ENCODE results near the gene DENND1B. TPM values are rescaled to one million over a fixed set of nuclear protein-coding genes. Genes with fewer than 3 reads are reported as not detected.
"Not testable (repeated sequence)": the region's sequence is repeated elsewhere in the genome, so short reads cannot be mapped to it uniquely, and the experiment has no call there.

The DENND1B gene
- polyA plus RNA-seq, 1 donor = 4.7 TPM

- no peak for DNase-seq (ENCODE audit: low read depth)
Measured at GRCh38 chr1:197743578-197743977, 31.7 kb downstream of the DENND1B start.

DNA sequence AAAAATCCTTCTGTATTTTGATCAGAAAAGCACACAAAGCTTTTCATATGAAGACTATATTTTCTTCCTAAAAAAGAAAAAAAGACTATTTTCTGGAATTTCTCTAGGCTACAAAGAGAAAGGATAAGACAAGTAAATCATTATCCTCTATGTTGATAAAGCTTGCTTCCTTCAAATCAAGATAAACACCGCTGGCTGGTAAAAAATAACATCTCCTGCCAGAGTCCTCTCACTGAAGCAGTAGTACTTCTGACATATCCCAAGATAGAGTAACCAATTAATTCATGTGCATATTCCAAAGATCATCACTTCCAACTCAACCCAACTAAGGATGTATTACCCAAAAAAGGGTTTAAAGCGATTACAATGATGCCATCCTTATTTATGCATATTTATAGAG, 34.3 kb downstream of the DENND1B start:
- no peak for DNase-seq (ENCODE audit: low read depth)

DNA sequence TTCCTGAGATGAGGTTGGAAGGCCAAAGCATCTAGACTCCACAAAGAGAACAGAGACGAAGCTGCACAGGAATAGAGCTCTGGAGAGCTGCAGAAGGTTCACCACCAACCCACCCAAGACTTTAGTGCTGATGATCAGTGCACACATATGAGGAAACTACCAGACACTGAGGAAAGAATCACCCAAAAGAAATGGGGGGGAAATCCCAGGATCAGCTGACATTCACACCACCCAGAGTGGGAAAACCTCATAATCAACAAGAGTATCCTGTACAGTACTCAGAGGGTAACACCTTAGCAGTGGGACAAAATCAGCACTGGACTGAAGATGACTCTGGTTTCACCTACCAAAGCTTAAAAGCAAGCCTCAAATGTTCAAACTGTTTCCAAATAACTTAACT, 36.4 kb downstream of the DENND1B start:
- no peak for DNase-seq (ENCODE audit: low read depth)

DNA sequence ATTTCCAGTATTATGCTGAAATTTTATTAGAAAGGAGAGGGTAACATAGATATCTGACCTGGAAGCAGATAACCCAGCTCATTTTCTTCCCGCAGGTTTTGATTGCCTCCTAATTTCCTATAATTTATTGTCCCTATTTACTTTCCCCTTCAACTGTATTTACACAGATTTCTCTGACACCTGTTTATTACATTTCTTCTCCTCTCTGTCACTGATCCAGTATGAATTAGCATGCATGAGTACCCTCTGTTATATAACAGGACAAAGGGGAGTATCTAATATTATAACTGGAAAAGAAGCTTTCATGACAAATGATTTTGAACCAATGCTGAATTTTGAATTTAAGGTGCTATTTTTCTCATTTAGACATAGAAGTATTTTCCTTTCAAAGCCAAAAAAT, 37.4 kb downstream of the DENND1B start:
- no peak for DNase-seq (ENCODE audit: low read depth)

- no peak for DNase-seq (ENCODE audit: low read depth)
Measured at GRCh38 chr1:197736685-197737084, 38.6 kb downstream of the DENND1B start.

DNA sequence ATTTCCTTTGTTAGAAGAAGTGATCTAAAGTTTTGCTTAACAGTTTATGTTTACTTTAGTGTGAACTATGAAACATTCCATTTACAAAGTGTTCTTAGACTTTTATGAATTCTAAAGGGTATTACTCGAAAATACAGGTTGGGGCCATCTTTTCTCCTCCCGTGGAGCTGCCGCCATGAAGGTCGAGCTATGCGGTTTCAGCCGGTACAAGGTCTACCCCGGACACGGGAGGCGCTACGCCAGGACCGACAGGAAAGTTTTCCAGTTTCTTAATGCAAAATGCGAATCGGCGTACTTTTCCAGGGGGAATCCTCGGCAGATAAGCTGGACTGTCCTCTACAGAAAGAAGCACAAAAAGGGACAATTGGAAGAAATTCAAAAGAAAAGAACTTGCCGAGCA, 39.8 kb downstream of the DENND1B start:
- DNase-seq (ENCODE audit: low read depth) = no peak

DNA sequence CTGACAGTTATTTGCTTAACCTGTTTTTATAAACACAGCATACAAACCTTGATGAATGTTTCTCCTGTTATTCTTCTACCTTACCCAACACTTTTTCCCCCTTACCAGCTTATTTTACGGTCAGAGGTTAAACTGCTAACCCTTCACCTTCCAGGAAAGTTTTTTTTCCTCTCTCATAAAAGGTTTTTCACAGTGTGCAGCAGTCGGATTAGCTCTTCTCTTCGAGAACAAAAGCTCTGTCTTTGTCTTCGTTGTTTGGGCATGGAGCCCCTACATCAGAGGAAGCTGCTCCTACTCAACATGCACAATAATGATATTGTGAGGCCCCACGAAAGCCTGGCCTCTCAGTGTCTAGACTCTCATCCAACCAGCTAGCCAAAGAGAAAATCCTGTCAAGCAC, 42.0 kb downstream of the DENND1B start:
- DNase-seq (ENCODE audit: low read depth) = no peak

- DNase-seq (ENCODE audit: low read depth) = no peak
Measured at GRCh38 chr1:197732187-197732586, 43.1 kb downstream of the DENND1B start.

- no peak for DNase-seq (ENCODE audit: low read depth)
Measured at GRCh38 chr1:197731449-197731848, 43.8 kb downstream of the DENND1B start.

DNA sequence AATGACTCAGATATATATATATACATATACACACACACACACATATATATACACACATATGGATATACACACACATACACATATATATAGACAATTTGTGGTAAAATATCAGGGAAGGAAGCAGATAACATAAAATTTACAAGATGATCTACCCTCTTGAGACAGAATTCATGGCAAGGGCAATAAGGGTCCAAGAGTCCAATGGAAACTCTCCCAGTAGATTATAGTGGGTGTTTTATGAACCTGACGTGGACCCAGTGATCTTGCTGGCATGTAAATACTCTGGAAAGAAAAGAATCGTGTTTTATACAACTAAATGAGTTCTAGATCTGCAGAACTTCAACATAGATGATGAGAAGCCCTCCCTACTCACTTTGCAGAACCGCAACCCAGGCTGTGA, 49.3 kb downstream of the DENND1B start:
- no peak for DNase-seq (ENCODE audit: low read depth)

GRCh38 chr1:197725044-197725443, 50.2 kb downstream of the DENND1B start:
- no peak for DNase-seq (ENCODE audit: low read depth)

DNA sequence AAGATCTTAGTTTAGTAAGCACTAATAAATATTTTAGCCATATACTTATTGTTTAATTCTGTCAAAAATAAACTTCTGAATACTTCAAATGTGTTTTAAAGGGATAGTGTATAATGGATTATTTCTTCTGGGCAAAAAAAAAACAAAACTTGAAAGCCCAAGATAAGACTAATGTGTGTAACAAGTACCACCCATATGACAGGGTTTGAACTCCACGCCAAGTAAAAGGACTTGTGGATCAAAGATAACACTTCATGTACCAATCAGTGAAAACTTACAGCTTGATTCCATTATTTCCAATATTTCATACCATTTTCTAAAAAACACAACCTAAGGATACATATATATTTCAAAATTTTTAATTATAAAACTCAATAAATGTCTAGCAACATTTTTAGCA, 59.5 kb downstream of the DENND1B start:
- DNase-seq (ENCODE audit: low read depth) = no peak

DNA sequence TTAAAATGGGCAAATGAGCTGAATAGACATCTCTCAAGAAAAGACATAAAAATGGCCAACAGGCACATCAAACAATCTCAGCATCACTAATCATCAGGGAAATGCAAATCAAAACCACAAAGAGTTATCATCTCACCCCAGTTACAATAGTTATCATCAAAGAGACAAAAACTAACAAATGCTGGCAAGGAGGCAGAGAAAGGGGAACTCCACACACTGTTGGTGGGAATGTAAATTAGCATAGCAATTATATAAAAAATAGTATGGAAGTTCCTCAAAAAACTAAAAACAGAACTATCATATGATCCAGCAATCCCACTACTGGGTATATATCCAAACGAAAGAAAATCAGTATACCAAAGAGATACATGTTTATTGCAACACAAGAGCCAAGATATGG, 68.7 kb downstream of the DENND1B start:
- DNase-seq (ENCODE audit: low read depth) = no peak

GRCh38 chr1:197705941-197706340, 69.3 kb downstream of the DENND1B start:
- no peak for DNase-seq (ENCODE audit: low read depth)

DNA sequence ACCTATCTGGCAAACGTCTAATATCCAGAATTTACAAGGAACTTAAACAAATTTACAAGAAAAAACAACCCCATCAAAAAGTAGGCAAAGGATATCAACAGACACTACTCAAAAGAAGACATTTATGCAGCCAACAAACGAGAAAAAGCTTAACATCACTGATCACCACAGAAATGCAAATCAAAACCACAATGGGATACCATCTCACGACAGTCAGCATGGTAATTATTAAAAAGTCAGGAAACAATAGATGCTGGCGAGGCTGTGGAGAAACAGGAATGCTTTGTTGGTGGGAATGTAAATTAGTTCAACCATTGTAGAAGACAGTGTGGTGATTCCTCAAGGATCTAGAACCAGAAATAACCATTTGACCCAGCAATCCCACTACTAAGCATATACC, 74.6 kb downstream of the DENND1B start:
- not testable (repeated sequence) for DNase-seq (ENCODE audit: low read depth)

GRCh38 chr1:197696372-197696771, 78.9 kb downstream of the DENND1B start:
- no peak for DNase-seq (ENCODE audit: low read depth)

GRCh38 chr1:197695961-197696360, 79.3 kb downstream of the DENND1B start:
- DNase-seq (ENCODE audit: low read depth) = no peak

GRCh38 chr1:197692965-197693364, 82.3 kb downstream of the DENND1B start:
- DNase-seq (ENCODE audit: low read depth) = no peak

- no peak for DNase-seq (ENCODE audit: low read depth)
Measured at GRCh38 chr1:197691816-197692215, 83.5 kb downstream of the DENND1B start.

DNA sequence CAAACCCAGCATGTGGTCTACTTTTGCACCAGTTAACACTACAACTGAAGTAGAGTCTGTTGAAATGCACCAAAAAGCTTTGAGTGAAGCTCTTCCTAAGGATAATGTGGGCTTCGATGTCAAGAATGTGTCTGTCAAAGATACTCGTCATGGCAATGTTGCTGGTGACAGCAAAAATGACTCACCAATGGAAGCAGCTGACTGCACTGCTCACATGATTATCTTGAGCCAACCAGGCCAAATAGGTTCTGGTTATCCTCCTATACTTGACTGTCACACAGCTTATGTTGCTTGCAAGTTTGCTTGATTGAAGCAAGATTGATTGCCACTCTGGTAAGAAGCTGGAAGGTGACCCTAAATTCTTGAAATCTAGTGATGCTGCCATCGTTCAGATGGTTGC, 85.2 kb downstream of the DENND1B start:
- no peak for DNase-seq (ENCODE audit: low read depth)

DNA sequence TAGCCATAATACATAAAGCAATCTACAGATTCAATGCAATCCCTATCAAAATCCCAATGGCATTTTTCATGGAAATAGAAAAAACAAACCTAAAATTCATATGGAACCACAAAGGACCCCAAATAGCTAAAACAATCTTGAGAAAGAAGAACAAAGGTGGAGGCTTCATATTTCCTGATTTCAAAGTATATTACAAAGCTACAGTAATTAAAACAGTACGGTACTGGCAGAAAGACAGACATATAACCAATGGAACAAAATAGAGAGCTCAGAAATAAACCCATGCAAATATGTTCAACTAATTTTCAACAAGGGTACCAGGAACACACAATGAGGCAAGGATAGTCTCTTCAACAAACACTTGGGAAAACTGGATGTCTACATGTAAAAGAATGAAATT, 87.0 kb downstream of the DENND1B start:
- DNase-seq (ENCODE audit: low read depth) = no peak

GRCh38 chr1:197686702-197687355, 88.5 kb downstream of the DENND1B start:
- no peak for DNase-seq (ENCODE audit: low read depth)

GRCh38 chr1:197686231-197686630, 89.0 kb downstream of the DENND1B start:
- no peak for DNase-seq (ENCODE audit: low read depth)

- DNase-seq (ENCODE audit: low read depth) = no peak
Measured at GRCh38 chr1:197685785-197686184, 89.5 kb downstream of the DENND1B start.
